ENCODE results near the gene TMEM200A. TPM values are rescaled to one million over a fixed set of nuclear protein-coding genes. Genes with fewer than 3 reads are reported as not detected.

TMEM200A gene
- polyA plus RNA-seq, 6 donors from 2014 or later, result 0.09 TPM; not detected in 5

Other genes with a start within 250 kb of the TMEM200A start
- gene SAMD3, start 143.1 kb upstream of the TMEM200A start, polyA plus RNA-seq (ENCODE audit: low read depth in 6 of 6), result under 1 TPM in 5 of 6 donors, not detected in 1; 0.37 to 0.92 (median 0.71) TPM